AG09309 (cell line): ENCODE measurements around the gene ASTN2.

Experiments used
- DNase-seq: peaks from one replicate; pipeline ENCODE4 v3.0.0-alpha.2; 2010; ENCODE audit warnings: low read depth
- H3K4me3 ChIP-seq: 2 replicates; pipeline ENCODE4 v1.5.1; 2011; ENCODE audit warnings: mild to moderate bottlenecking, low read depth, low read length, moderate library complexity; ENCODE audit not compliant: control insufficient read depth
- CTCF ChIP-seq: IDR thresholded peaks from 2 replicates; pipeline ENCODE4 v1.5.1; 2011; ENCODE audit warnings: mild to moderate bottlenecking, low read depth, low read length, inconsistent platforms; ENCODE audit not compliant: insufficient read depth, control insufficient read depth; ENCODE audit errors: missing control alignments

The ASTN2 gene

GRCh38 chr9:116465576-116466270 lies 949.1 kb downstream of the ASTN2 start:
- H3K4me3 ChIP-seq: no peak overlapping the region
- DNase-seq: no peak
- TF ChIP-seq CTCF: no peak

GRCh38 chr9:116464987-116465571 lies 949.8 kb downstream of the ASTN2 start:
- no peak for TF ChIP-seq CTCF

GRCh38 chr9:116464423-116464822 lies 950.4 kb downstream of the ASTN2 start:
- TF ChIP-seq CTCF: no peak
- DNase-seq: no peak
- H3K4me3 ChIP-seq: no peak overlapping the region

More at GRCh38 chr9:116464987-116465571, 949.8 kb downstream of the ASTN2 start:
- no peak overlapping the region for H3K4me3 ChIP-seq
- DNase-seq: no peak

- TF ChIP-seq CTCF: no peak
- no peak overlapping the region for H3K4me3 ChIP-seq
- DNase-seq: no peak
Measured at GRCh38 chr9:116461632-116462031, 953.2 kb downstream of the ASTN2 start.

GRCh38 chr9:116460026-116460425 lies 954.8 kb downstream of the ASTN2 start:
- no peak for TF ChIP-seq CTCF
- H3K4me3 ChIP-seq: no peak overlapping the region
- DNase-seq: no peak

GRCh38 chr9:116459576-116459975 lies 955.3 kb downstream of the ASTN2 start:
- DNase-seq: no peak
- no peak for TF ChIP-seq CTCF
- H3K4me3 ChIP-seq: no peak overlapping the region
